HepG2 (cell line): Measurements from ENCODE around the gene SSU72. TPM values are rescaled to one million over a fixed set of nuclear protein-coding genes. Genes with fewer than 3 reads are reported as not detected.

ENCODE experiments used
- BRCA1 ChIP-seq: sonication (generic); formaldehyde crosslinking; IDR thresholded peaks from 2 replicates; pipeline ENCODE4 v1.4.0; 2020; ENCODE audit warnings: missing genetic modification reagents
- CREM ChIP-seq, 2 experiments: sonication (generic) in 1 of 2; formaldehyde crosslinking in 1 of 2; IDR thresholded peaks; 2 replicates each; pipeline versions ENCODE4 v1.4.0 to v1.6.1; 2016 to 2020; ENCODE audit warnings: antibody characterized with exemption in 1 of 2, mild to moderate bottlenecking in 1 of 2, missing genetic modification reagents in 1 of 2
- ELF3 ChIP-seq: IDR thresholded peaks from 2 replicates; pipeline ENCODE4 v1.6.1; 2016; ENCODE audit warnings: missing genetic modification reagents, missing compliant biosample characterization
- FOSL1 ChIP-seq: sonication (generic); formaldehyde crosslinking; IDR thresholded peaks from 2 replicates; pipeline ENCODE4 v1.9.0; 2021; ENCODE audit warnings: missing genetic modification reagents, borderline replicate concordance
- HIVEP1 ChIP-seq: sonication (generic); formaldehyde crosslinking; IDR thresholded peaks from 2 replicates; pipeline ENCODE4 v1.4.0; 2020; ENCODE audit warnings: mild to moderate bottlenecking, missing genetic modification reagents
- HMGA1 ChIP-seq: sonication (generic); formaldehyde crosslinking; conservative IDR thresholded peaks from 2 replicates; pipeline ENCODE4 v1.4.0; 2020; ENCODE audit warnings: missing genetic modification reagents
- HOXA9 ChIP-seq: sonication (generic); formaldehyde crosslinking; IDR thresholded peaks from 2 replicates; pipeline ENCODE4 v1.8.1; 2022; ENCODE audit warnings: missing genetic modification reagents, mild to moderate bottlenecking, moderate library complexity, borderline replicate concordance
- HOXD1 ChIP-seq: sonication (generic); formaldehyde crosslinking; IDR thresholded peaks from 2 replicates; pipeline ENCODE4 v1.5.0; 2020; ENCODE audit warnings: missing genetic modification reagents
- KLF9 ChIP-seq: IDR thresholded peaks from 2 replicates; pipeline ENCODE4 v1.6.1; 2016; ENCODE audit warnings: low read depth
- NFYC ChIP-seq: IDR thresholded peaks from 2 replicates; pipeline ENCODE4 v1.6.1; 2016; ENCODE audit warnings: missing genetic modification reagents, missing compliant biosample characterization
- PCBP1 ChIP-seq: fragments of 200-400 bp; formaldehyde crosslinking; IDR thresholded peaks from 2 replicates; pipeline ENCODE4 v1.6.1; 2017; ENCODE audit warnings: mild to moderate bottlenecking, low read depth, low read length, borderline replicate concordance
- PTBP1 ChIP-seq: fragments of 200-400 bp; formaldehyde crosslinking; IDR thresholded peaks from 2 replicates; pipeline ENCODE4 v1.6.1; 2018; ENCODE audit warnings: low read length, low read depth; ENCODE audit not compliant: poor library complexity, severe bottlenecking
- RARA ChIP-seq: IDR thresholded peaks from 2 replicates; pipeline ENCODE4 v1.6.1; 2016; ENCODE audit warnings: missing genetic modification reagents, missing compliant biosample characterization
- RFX1 ChIP-seq: fragments of 450-650 bp; IDR thresholded peaks from 2 replicates; pipeline ENCODE4 v1.6.1; 2017
- TAF1 ChIP-seq: sonication (generic); formaldehyde crosslinking; IDR thresholded peaks from 2 replicates; pipeline ENCODE4 v1.4.0; 2020; ENCODE audit warnings: missing genetic modification reagents
- ZFP90 ChIP-seq: sonication (generic); formaldehyde crosslinking; IDR thresholded peaks from 2 replicates; pipeline ENCODE4 v1.8.0; 2022; ENCODE audit warnings: missing genetic modification reagents, mild to moderate bottlenecking, inconsistent platforms, borderline replicate concordance
- ZNF205 ChIP-seq: IDR thresholded peaks from 2 replicates; pipeline ENCODE4 v1.6.1; 2018; ENCODE audit warnings: missing biosample characterization, missing genetic modification reagents
- ZNF224 ChIP-seq: sonication (generic); formaldehyde crosslinking; IDR thresholded peaks from 2 replicates; pipeline ENCODE4 v1.5.0; 2020; ENCODE audit warnings: mild to moderate bottlenecking, missing genetic modification reagents
- ZNF572 ChIP-seq: sonication (generic); formaldehyde crosslinking; IDR thresholded peaks from 2 replicates; pipeline ENCODE4 v1.5.1; 2020; ENCODE audit warnings: mild to moderate bottlenecking, missing genetic modification reagents
- ZNF614 ChIP-seq: IDR thresholded peaks from 2 replicates; pipeline ENCODE4 v1.6.1; 2018; ENCODE audit warnings: missing biosample characterization, missing genetic modification reagents, inconsistent platforms, borderline replicate concordance
- ZNF713 ChIP-seq: sonication (generic); formaldehyde crosslinking; IDR thresholded peaks from 2 replicates; pipeline ENCODE4 v1.4.0; 2020; ENCODE audit warnings: mild to moderate bottlenecking, missing genetic modification reagents
- ZNF776 ChIP-seq: sonication (generic); formaldehyde crosslinking; IDR thresholded peaks from 2 replicates; pipeline ENCODE4 v1.4.0; 2020; ENCODE audit warnings: mild to moderate bottlenecking, missing genetic modification reagents
- ZNF788 ChIP-seq: sonication (generic); formaldehyde crosslinking; IDR thresholded peaks from 2 replicates; pipeline ENCODE4 v1.5.0; 2020; ENCODE audit warnings: mild to moderate bottlenecking, missing genetic modification reagents, borderline replicate concordance
- ZNF792 ChIP-seq: IDR thresholded peaks from 2 replicates; pipeline ENCODE4 v1.6.1; 2016
- polyA plus RNA-seq, 8 experiments: library from polyadenylated mRNA; depleted of rRNA in 3 of 8; stranded (reverse) in 7 of 8; unstranded in 1 of 8; fragments of >200 nt; fragmentation: Illumina TruSeq in 4 of 8; extraction: Trizol in 4 of 8; gene quantifications; 2 replicates each; pipeline versions ENCODE4 v1.2.1 to v1.2.3, GENCODE V29; 2011 to 2016; ENCODE audit warnings: low read depth in 4 of 8, missing spikeins in 1 of 8, mixed read lengths in 1 of 8; ENCODE audit not compliant: insufficient read depth in 1 of 8
- total RNA-seq, 5 experiments: library from RNA; depleted of rRNA; stranded (reverse); fragments of >200 nt; fragmentation: Illumina TruSeq; extraction: Trizol; gene quantifications; 2 replicates each; pipeline ENCODE4 v1.2.3, GENCODE V29; 2016; ENCODE audit warnings: low read depth in 1 of 5
- TF ChIP-seq, protein P1 (sequence below): sonication (generic); formaldehyde crosslinking; conservative IDR thresholded peaks from 2 replicates; pipeline ENCODE4 v1.4.0; 2020; ENCODE audit warnings: missing genetic modification reagents
- TF ChIP-seq, protein P2 (sequence below): sonication (generic); formaldehyde crosslinking; IDR thresholded peaks from 2 replicates; pipeline ENCODE4 v1.4.0; 2020; ENCODE audit warnings: low read depth, mild to moderate bottlenecking, missing genetic modification reagents
- TF ChIP-seq, protein P3 (sequence below): sonication (generic); formaldehyde crosslinking; IDR thresholded peaks from 2 replicates; pipeline ENCODE4 v1.4.0; 2020; ENCODE audit warnings: missing genetic modification reagents

SSU72 gene
- total and polyA plus RNA-seq, 2 of the 13 experiments (the other 11 are each of a cell fraction or from before 2014, with no cell fraction given) = 42.8 to 67.1 TPM

- TF ChIP-seq ZFP90 (no peak), ZNF776 (CRISPR knock-in tag) (0 out of 2 replicates have a peak, but pooled peaks have one; percentile 17), ZNF614 (CRISPR knock-in tag) (peak; percentile 56; the same call in 1 of the 2 replicates), FOSL1 (CRISPR knock-in tag) (peak; percentile 25; the same call in 1 of the 2 replicates), BRCA1 (CRISPR knock-in tag) (no peak), HIVEP1 (no peak), TAF1 (peak; percentile 86), HMGA1 (CRISPR knock-in tag) (no peak), ZNF792 (CRISPR knock-in tag) (peak; percentile 27; the same call in 1 of the 2 replicates), CREM (IDR thresholded peaks at IDR 0.05) (peak; percentile 99), CREM (CRISPR knock-in tag; IDR thresholded peaks at IDR 0.05) (peak; percentile 98), ZNF205 (0 out of 2 replicates have a peak, but pooled peaks have one; percentile 61), PTBP1 (no peak), NFYC (peak; percentile 37), RFX1 (no peak), ZNF224 (0 out of 2 replicates have a peak, but pooled peaks have one; percentile 68), ZNF788 (CRISPR knock-in tag) (no peak; the same call in 1 of the 2 replicates), PCBP1 (0 out of 2 replicates have a peak, but pooled peaks have one; percentile 51), RARA (peak; percentile 46; the same call in 1 of the 2 replicates), KLF9 (CRISPR knock-in tag) (peak; percentile 64; the same call in 1 of the 2 replicates), ZNF572 (CRISPR knock-in tag) (no peak), HOXD1 (0 out of 2 replicates have a peak, but pooled peaks have one; percentile 24), ZNF713 (CRISPR knock-in tag) (no peak), ELF3 (no peak), HOXA9 (CRISPR knock-in tag) (no peak)
- TF ChIP-seq, protein P1, sequence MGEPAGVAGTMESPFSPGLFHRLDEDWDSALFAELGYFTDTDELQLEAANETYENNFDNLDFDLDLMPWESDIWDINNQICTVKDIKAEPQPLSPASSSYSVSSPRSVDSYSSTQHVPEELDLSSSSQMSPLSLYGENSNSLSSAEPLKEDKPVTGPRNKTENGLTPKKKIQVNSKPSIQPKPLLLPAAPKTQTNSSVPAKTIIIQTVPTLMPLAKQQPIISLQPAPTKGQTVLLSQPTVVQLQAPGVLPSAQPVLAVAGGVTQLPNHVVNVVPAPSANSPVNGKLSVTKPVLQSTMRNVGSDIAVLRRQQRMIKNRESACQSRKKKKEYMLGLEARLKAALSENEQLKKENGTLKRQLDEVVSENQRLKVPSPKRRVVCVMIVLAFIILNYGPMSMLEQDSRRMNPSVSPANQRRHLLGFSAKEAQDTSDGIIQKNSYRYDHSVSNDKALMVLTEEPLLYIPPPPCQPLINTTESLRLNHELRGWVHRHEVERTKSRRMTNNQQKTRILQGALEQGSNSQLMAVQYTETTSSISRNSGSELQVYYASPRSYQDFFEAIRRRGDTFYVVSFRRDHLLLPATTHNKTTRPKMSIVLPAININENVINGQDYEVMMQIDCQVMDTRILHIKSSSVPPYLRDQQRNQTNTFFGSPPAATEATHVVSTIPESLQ = 0 out of 2 replicates have a peak, but pooled peaks have one; percentile 75
- TF ChIP-seq, protein P2, sequence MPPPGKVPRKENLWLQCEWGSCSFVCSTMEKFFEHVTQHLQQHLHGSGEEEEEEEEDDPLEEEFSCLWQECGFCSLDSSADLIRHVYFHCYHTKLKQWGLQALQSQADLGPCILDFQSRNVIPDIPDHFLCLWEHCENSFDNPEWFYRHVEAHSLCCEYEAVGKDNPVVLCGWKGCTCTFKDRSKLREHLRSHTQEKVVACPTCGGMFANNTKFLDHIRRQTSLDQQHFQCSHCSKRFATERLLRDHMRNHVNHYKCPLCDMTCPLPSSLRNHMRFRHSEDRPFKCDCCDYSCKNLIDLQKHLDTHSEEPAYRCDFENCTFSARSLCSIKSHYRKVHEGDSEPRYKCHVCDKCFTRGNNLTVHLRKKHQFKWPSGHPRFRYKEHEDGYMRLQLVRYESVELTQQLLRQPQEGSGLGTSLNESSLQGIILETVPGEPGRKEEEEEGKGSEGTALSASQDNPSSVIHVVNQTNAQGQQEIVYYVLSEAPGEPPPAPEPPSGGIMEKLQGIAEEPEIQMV (CRISPR knock-in tag) = no peak; the same call in 1 of the 2 replicates
- TF ChIP-seq, protein P3, sequence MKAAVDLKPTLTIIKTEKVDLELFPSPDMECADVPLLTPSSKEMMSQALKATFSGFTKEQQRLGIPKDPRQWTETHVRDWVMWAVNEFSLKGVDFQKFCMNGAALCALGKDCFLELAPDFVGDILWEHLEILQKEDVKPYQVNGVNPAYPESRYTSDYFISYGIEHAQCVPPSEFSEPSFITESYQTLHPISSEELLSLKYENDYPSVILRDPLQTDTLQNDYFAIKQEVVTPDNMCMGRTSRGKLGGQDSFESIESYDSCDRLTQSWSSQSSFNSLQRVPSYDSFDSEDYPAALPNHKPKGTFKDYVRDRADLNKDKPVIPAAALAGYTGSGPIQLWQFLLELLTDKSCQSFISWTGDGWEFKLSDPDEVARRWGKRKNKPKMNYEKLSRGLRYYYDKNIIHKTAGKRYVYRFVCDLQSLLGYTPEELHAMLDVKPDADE (CRISPR knock-in tag) = no peak
Measured at GRCh38 chr1:1574721-1575537, at the start of gene SSU72 (continued).
